Mammary epithelial cell (primary cell): ENCODE data around the gene INPP4B.

Experiments
- CTCF ChIP-seq, 2 donors: IDR thresholded peaks in 1 of 2; conservative IDR thresholded peaks in 1 of 2; 2 replicates each; pipeline ENCODE4 v1.5.1; 2011 to 2012; ENCODE audit warnings: inconsistent platforms in 2 of 2, low read length in 2 of 2, mild to moderate bottlenecking in 2 of 2, control low read depth in 1 of 2, low read depth in 1 of 2; ENCODE audit not compliant: insufficient read depth in 1 of 2; ENCODE audit errors: extremely low read depth in 1 of 2
- EZH2 ChIP-seq: IDR thresholded peaks from 2 replicates; pipeline ENCODE4 v1.6.1; 2012; ENCODE audit warnings: low read length, inconsistent platforms, borderline replicate concordance

GRCh38 chr4:142497606-142498005 lies 348.5 kb downstream of the INPP4B start:
- TF ChIP-seq CTCF (conservative IDR thresholded peaks at IDR 0.05 in 1 of 2, IDR thresholded peaks at IDR 0.05 in 1 of 2; ENCODE audit: extremely low read depth in 1 of 2, insufficient read depth in 1 of 2, low read depth in 1 of 2, low read length in 2 of 2): no peak
- no peak for TF ChIP-seq EZH2
